ENCODE data around the gene ZNF831. TPM values are rescaled to one million over a fixed set of nuclear protein-coding genes. Genes with fewer than 3 reads are reported as not detected.

Gene ZNF831
- total RNA-seq (2014; rRNA removed; shearing (Covaris generic)) = not detected in 2 replicates

- H3K36me3 ChIP-seq (replicated peaks; ENCODE audit: control insufficient read depth, insufficient read depth, low read length) = no peaks in the 10 kb centered on the region
- no peaks in the 10 kb centered on the region for H3K27me3 ChIP-seq (ENCODE audit: control insufficient read depth, insufficient read depth, low read length)
- no peak for DNase-seq
- no peak within 1 kb of the TSS for H3K4me3 ChIP-seq (ENCODE audit: insufficient read depth, low read depth, low read length)
These were observed at the start of gene ZNF831 for GRCh38 chr20:59163631-59164530. TSS of gene ZNF831 (plus strand) at chr20:59163821. CDS start at chr20:59191020, 27,199 bp downstream.

DNA sequence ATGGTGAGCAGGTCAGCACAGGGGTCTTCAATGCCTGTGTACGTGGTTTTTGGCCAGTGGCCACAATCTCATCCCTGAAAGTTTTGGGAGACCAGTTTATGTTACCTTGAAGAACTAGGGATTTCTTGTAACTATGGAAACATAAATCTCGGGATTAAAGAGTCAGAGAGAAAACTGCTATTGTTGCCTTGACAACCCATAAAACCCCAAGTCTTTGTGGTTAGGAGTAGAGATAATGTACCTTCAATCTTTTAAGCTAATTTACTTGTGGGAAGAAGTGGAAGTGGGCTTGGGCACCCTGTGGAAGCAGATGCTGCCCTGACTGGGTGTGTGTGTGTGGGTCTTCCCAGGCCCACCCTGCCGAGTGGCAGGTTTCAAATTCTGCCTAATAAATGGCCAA, 46.1 kb upstream of the ZNF831 start:
- no peaks in the 10 kb centered on the region for H3K36me3 ChIP-seq (replicated peaks; ENCODE audit: control insufficient read depth, insufficient read depth, low read length)
- H3K27me3 ChIP-seq (ENCODE audit: control insufficient read depth, insufficient read depth, low read length) = no peaks in the 10 kb centered on the region
- DNase-seq = no peak
- H3K4me3 ChIP-seq (ENCODE audit: insufficient read depth, low read depth, low read length) = no peak overlapping the region

- no peaks in the 10 kb centered on the region for H3K27me3 ChIP-seq (ENCODE audit: control insufficient read depth, insufficient read depth, low read length)
These were observed 44.8 kb upstream of the ZNF831 start for GRCh38 chr20:59118855-59119254.

GRCh38 chr20:59120491-59120890, 43.1 kb upstream of the ZNF831 start:
- H3K27me3 ChIP-seq (ENCODE audit: control insufficient read depth, insufficient read depth, low read length) = no peaks in the 10 kb centered on the region
- no peak for DNase-seq
- no peak overlapping the region for H3K4me3 ChIP-seq (ENCODE audit: insufficient read depth, low read depth, low read length)
- no peaks in the 10 kb centered on the region for H3K36me3 ChIP-seq (replicated peaks; ENCODE audit: control insufficient read depth, insufficient read depth, low read length)

More at GRCh38 chr20:59118855-59119254, 44.8 kb upstream of the ZNF831 start:
- Histone ChIP-seq H3K36me3 (replicated peaks; ENCODE audit: control insufficient read depth, insufficient read depth, low read length) (no peaks in the 10 kb centered on the region), H3K4me3 (ENCODE audit: insufficient read depth, low read depth, low read length) (no peak overlapping the region)
- DNase-seq = no peak

DNA sequence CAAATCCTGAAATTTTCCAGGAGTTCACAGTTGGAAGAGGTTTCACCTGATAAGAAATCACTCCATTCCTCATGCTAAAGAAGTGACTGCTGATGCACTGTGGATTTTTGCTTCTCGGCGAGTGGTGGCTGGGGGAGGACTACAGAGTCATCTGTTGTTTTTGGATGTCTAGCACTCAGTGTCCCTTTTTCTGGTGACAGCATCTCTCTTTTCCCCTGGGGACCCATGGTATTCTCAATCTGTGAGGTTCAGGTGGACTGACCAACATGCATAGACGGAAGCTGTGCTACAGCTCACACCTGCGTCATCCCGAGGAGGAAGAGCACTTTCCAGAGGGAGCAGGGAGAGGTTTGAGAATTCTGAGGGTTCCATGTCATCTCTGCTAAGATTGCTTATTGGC, 42.7 kb upstream of the ZNF831 start:
- DNase-seq = no peak
- H3K36me3 ChIP-seq (replicated peaks; ENCODE audit: control insufficient read depth, insufficient read depth, low read length) = no peaks in the 10 kb centered on the region
- H3K4me3 ChIP-seq (ENCODE audit: insufficient read depth, low read depth, low read length) = no peak overlapping the region
- no peaks in the 10 kb centered on the region for H3K27me3 ChIP-seq (ENCODE audit: control insufficient read depth, insufficient read depth, low read length)

GRCh38 chr20:59121714-59122565, 41.7 kb upstream of the ZNF831 start:
- H3K4me3 ChIP-seq (ENCODE audit: insufficient read depth, low read depth, low read length) = no peak overlapping the region
- H3K36me3 ChIP-seq (replicated peaks; ENCODE audit: control insufficient read depth, insufficient read depth, low read length) = no peaks in the 10 kb centered on the region
- no peaks in the 10 kb centered on the region for H3K27me3 ChIP-seq (ENCODE audit: control insufficient read depth, insufficient read depth, low read length)
- no peak for DNase-seq

DNA sequence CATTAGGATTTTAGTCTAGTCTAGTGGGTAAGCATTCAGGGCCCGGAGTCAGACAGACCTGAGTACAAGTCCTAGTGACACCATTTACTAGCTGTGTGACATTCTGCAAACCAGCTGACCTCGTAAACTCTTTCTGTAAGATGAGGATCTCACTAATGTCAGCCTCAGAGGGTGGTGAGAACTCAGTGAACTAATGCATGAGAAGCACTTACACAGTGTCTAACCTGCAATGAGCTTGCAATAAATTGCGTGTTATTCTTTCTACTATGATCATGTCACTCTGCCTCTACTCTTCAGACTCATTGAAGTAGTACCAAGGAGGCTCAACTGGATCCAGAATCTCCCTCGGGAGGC, 41.1 kb upstream of the ZNF831 start:
- H3K36me3 ChIP-seq (replicated peaks; ENCODE audit: control insufficient read depth, insufficient read depth, low read length) = no peaks in the 10 kb centered on the region
- no peaks in the 10 kb centered on the region for H3K27me3 ChIP-seq (ENCODE audit: control insufficient read depth, insufficient read depth, low read length)
- no peak for DNase-seq
- H3K4me3 ChIP-seq (ENCODE audit: insufficient read depth, low read depth, low read length) = no peak overlapping the region

DNA sequence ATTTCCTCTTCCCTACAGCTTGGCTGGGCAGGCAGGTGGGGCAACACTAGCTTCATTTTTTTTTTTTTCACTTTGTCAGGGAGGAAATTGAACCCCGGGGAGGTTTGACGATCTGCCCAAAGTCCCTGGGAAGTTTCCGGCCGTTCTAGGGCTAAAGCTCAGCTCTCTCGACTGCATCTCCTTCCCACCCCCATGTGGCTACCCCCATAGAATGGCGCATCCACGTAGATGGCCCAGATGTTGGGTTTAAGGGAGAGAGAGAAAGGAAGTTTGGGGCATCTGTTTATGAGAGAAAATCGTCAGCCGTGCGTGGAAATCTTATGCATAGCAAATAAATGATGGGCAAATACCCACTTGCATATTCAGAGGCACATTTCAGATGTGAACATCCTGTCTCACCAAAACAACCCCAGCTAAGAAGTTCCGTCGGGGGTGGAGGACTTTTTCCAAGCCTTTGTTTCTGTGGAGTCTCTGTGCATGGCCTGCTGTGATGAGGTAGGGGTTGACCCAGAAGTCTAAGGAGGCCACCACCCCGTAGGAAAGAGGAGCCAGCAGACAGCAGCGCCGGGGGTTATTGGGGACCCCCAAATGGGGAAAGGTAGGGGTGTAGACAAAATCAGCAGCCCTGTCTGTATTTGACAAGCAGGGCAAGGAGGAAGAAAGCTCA, 40.5 kb upstream of the ZNF831 start:
- DNase-seq = no peak
- Histone ChIP-seq H3K36me3 (replicated peaks; ENCODE audit: control insufficient read depth, insufficient read depth, low read length) (no peaks in the 10 kb centered on the region), H3K4me3 (ENCODE audit: insufficient read depth, low read depth, low read length) (no peak overlapping the region), H3K27me3 (ENCODE audit: control insufficient read depth, insufficient read depth, low read length) (no peaks in the 10 kb centered on the region)

GRCh38 chr20:59123678-59124255, 39.9 kb upstream of the ZNF831 start:
- Histone ChIP-seq H3K4me3 (ENCODE audit: insufficient read depth, low read depth, low read length) (no peak overlapping the region), H3K36me3 (replicated peaks; ENCODE audit: control insufficient read depth, insufficient read depth, low read length) (no peaks in the 10 kb centered on the region), H3K27me3 (ENCODE audit: control insufficient read depth, insufficient read depth, low read length) (no peaks in the 10 kb centered on the region)
- DNase-seq = no peak

GRCh38 chr20:59124296-59125029, 39.2 kb upstream of the ZNF831 start:
- H3K36me3 ChIP-seq (replicated peaks; ENCODE audit: control insufficient read depth, insufficient read depth, low read length) = no peaks in the 10 kb centered on the region
- H3K27me3 ChIP-seq (ENCODE audit: control insufficient read depth, insufficient read depth, low read length) = no peaks in the 10 kb centered on the region
- no peak for DNase-seq
- H3K4me3 ChIP-seq (ENCODE audit: insufficient read depth, low read depth, low read length) = no peak overlapping the region

- no peak for DNase-seq
- Histone ChIP-seq H3K36me3 (replicated peaks; ENCODE audit: control insufficient read depth, insufficient read depth, low read length) (no peaks in the 10 kb centered on the region), H3K27me3 (ENCODE audit: control insufficient read depth, insufficient read depth, low read length) (no peaks in the 10 kb centered on the region), H3K4me3 (ENCODE audit: insufficient read depth, low read depth, low read length) (no peak overlapping the region)
These were observed 38.3 kb upstream of the ZNF831 start for GRCh38 chr20:59125332-59125731.

- Histone ChIP-seq H3K27me3 (ENCODE audit: control insufficient read depth, insufficient read depth, low read length) (no peaks in the 10 kb centered on the region), H3K36me3 (replicated peaks; ENCODE audit: control insufficient read depth, insufficient read depth, low read length) (no peaks in the 10 kb centered on the region), H3K4me3 (ENCODE audit: insufficient read depth, low read depth, low read length) (no peak overlapping the region)
- no peak for DNase-seq
These were observed 37.8 kb upstream of the ZNF831 start for GRCh38 chr20:59125836-59126235.

GRCh38 chr20:59127839-59128238, 35.8 kb upstream of the ZNF831 start:
- Histone ChIP-seq H3K27me3 (ENCODE audit: control insufficient read depth, insufficient read depth, low read length) (no peaks in the 10 kb centered on the region), H3K36me3 (replicated peaks; ENCODE audit: control insufficient read depth, insufficient read depth, low read length) (no peaks in the 10 kb centered on the region), H3K4me3 (ENCODE audit: insufficient read depth, low read depth, low read length) (no peak overlapping the region)
- DNase-seq = no peak

All from H7 (cell line).